K562 (cell line): ENCODE results near the gene TOR1AIP1. TPM values are rescaled to one million over a fixed set of nuclear protein-coding genes. Genes with fewer than 3 reads are reported as not detected.
"Not testable (repeated sequence)": the region's sequence is repeated elsewhere in the genome, so short reads cannot be mapped to it uniquely, and the experiment has no call there.

Experiments used
- ATAC-seq: fragments of 200-7000 bp; cut with Tn5 transposase; 3 replicates; pipeline ENCODE4 v1.9.1; 2020; ENCODE audit warnings: moderate library complexity
- BruUV-seq: library from RNA; stranded (reverse); fragments of 400-500 nt; replicated peaks from 2 replicates; lab custom pipeline; 2021; lab: Mats Ljungman, UMichigan
- CTCF ChIA-PET: fragments of 300-600 bp; formaldehyde crosslinking; extraction: SDS; loops from one replicate; lab custom pipeline; 2021; ENCODE audit warnings: low intra/inter-chr PET ratio; lab: Yijun Ruan, JAX
- POLR2A ChIA-PET: fragments of 300-600, 350-650 bp; sonication (Branson Sonifier 250); formaldehyde crosslinking; extraction: SDS; loops from one replicate; lab custom pipeline; 2021; ENCODE audit warnings: antibody characterized with exemption, inconsistent platforms; lab: Yijun Ruan, JAX
- DNase-seq, 4 experiments: peaks; one replicate each; pipeline versions ENCODE4 v3.0.0 to v3.0.0-alpha.2; 2011 to 2018; ENCODE audit warnings: low spot score in 3 of 4, mixed read lengths in 3 of 4; ENCODE audit errors: extremely low read depth in 1 of 4
- FAIRE-seq: peaks from 2 replicates; lab custom pipeline; 2011; peaks lifted over from hg19 to GRCh38; lab: Jason Lieb, UNC
- H2AFZ ChIP-seq: 2 replicates; pipeline ENCODE4 v1.6.0; 2011; ENCODE audit warnings: low read depth, low read length, control low read depth, inconsistent platforms
- H3K27ac ChIP-seq: fragments of 200-600 bp; 3 replicates; pipeline ENCODE4 v1.8.0; 2011; ENCODE audit warnings: low read depth, mild to moderate bottlenecking, control low read depth, inconsistent platforms, low read length, moderate library complexity, mixed read lengths; ENCODE audit errors: extremely low read depth
- H3K27me3 ChIP-seq, 2 experiments: fragments of 300-600 bp in 1 of 2; 2 replicates in 1 of 2; 3 replicates in 1 of 2; pipeline versions ENCODE4 v1.6.0 to v1.8.0; 2011; ENCODE audit warnings: inconsistent platforms in 2 of 2, low read length in 2 of 2, mild to moderate bottlenecking in 1 of 2, mixed read lengths in 1 of 2, moderate library complexity in 1 of 2; ENCODE audit not compliant: control insufficient read depth in 2 of 2, insufficient read depth in 2 of 2
- H3K36me3 ChIP-seq: fragments of 300-600 bp; 3 replicates; pipeline ENCODE4 v1.8.0; 2011; ENCODE audit warnings: mild to moderate bottlenecking, low read length, inconsistent platforms; ENCODE audit not compliant: control insufficient read depth, insufficient read depth
- H3K4me1 ChIP-seq, 2 experiments: fragments of 200-600 bp in 1 of 2; replicated peaks in 1 of 2; 2 replicates in 1 of 2; 3 replicates in 1 of 2; pipeline versions ENCODE4 v1.5.1 to v1.8.0; 2011; ENCODE audit warnings: inconsistent platforms in 2 of 2, low read length in 2 of 2, mild to moderate bottlenecking in 1 of 2, mixed read lengths in 1 of 2, moderate library complexity in 1 of 2; ENCODE audit not compliant: control insufficient read depth in 2 of 2, insufficient read depth in 2 of 2
- H3K4me2 ChIP-seq: 2 replicates; pipeline ENCODE4 v1.6.1; 2011; ENCODE audit warnings: low read length, control low read depth, inconsistent platforms, mixed read lengths; ENCODE audit not compliant: insufficient read depth
- H3K4me3 ChIP-seq: fragments of 200-600 bp; sonication (generic), shearing (Covaris generic); 2 replicates; pipeline ENCODE4 v1.5.1; 2016; ENCODE audit warnings: control low read depth, inconsistent platforms
- H3K79me2 ChIP-seq: fragments of 200-600 bp; 3 replicates; pipeline ENCODE4 v1.8.0; 2011; ENCODE audit warnings: low read length, inconsistent platforms; ENCODE audit not compliant: control insufficient read depth, insufficient read depth
- H3K9ac ChIP-seq, 2 experiments: 2 replicates each; pipeline versions ENCODE4 v1.6.0 to v1.6.1; 2011; ENCODE audit warnings: low read depth in 2 of 2, low read length in 2 of 2, control low read depth in 1 of 2, inconsistent platforms in 1 of 2, mild to moderate bottlenecking in 1 of 2, mixed read lengths in 1 of 2; ENCODE audit not compliant: insufficient read depth in 1 of 2
- H3K9me1 ChIP-seq: one replicate; pipeline ENCODE4 v1.6.0; 2011; ENCODE audit warnings: inconsistent platforms, mild to moderate bottlenecking, low read length, moderate library complexity; ENCODE audit not compliant: control insufficient read depth, insufficient read depth
- H3K9me3 ChIP-seq: replicated peaks from 2 replicates; pipeline ENCODE4 v1.5.1; 2011; ENCODE audit warnings: low read depth, low read length, inconsistent platforms; ENCODE audit not compliant: control insufficient read depth, insufficient read depth
- H4K20me1 ChIP-seq: replicated peaks from 2 replicates; pipeline ENCODE4 v1.6.1; 2011; ENCODE audit warnings: low read length, inconsistent platforms, mixed read lengths; ENCODE audit not compliant: control insufficient read depth, insufficient read depth
- CREBBP ChIP-seq: IDR thresholded peaks from one replicate; pipeline ENCODE4 v1.6.1; 2012; ENCODE audit warnings: low read depth, mild to moderate bottlenecking, control low read depth, inconsistent platforms, low read length
- DMBX1 ChIP-seq: fragments of 250-450 bp; sonication (Bioruptor Pico); IDR thresholded peaks from 2 replicates; pipeline ENCODE4 v1.8.0; 2022; ENCODE audit warnings: inconsistent platforms, mild to moderate bottlenecking, moderate library complexity, borderline replicate concordance
- NR2C1 ChIP-seq, 2 experiments: fragments of 450-650 bp; IDR thresholded peaks; 2 replicates each; pipeline ENCODE4 v1.6.1; 2017; ENCODE audit warnings: mild to moderate bottlenecking in 2 of 2, antibody characterized with exemption in 1 of 2, inconsistent platforms in 1 of 2, missing compliant biosample characterization in 1 of 2, missing genetic modification characterization in 1 of 2
- ZNF740 ChIP-seq, 3 experiments: fragments of 200-800 bp in 1 of 3; sonication (Bioruptor generic) in 1 of 3; sonication (generic) in 1 of 3; formaldehyde crosslinking in 1 of 3; IDR thresholded peaks; 2 replicates each; pipeline versions ENCODE4 v1.6.1 to v1.8.0; 2016 to 2022; ENCODE audit warnings: mild to moderate bottlenecking in 2 of 3, missing compliant biosample characterization in 2 of 3, missing genetic modification characterization in 2 of 3, missing genetic modification reagents in 1 of 3
- WGBS: fragments of 100-300 bp; shearing (Covaris generic); methylation state at CpG from one replicate; pipeline ENCODE4 v1.1.6; 2016; ENCODE audit warnings: low coverage, mixed read lengths; ENCODE audit not compliant: insufficient coverage; ENCODE audit errors: missing lambda C conversion rate; 5-methylcytosine and 5-hydroxymethylcytosine counted together
- in situ Hi-C: fragments of 300-500 bp; cut with MboI; formaldehyde crosslinking; loops from 4 replicates; pipeline ENCODE4 v1.15.0; 2018; ENCODE audit warnings: inconsistent platforms, mixed read lengths
- intact Hi-C: fragments of 100-400 bp; cut with micrococcal nuclease; formaldehyde crosslinking; loops from 2 replicates; pipeline ENCODE4 v1.14.2; 2022
- polyA plus RNA-seq, 8 experiments: library from polyadenylated mRNA; depleted of rRNA in 4 of 8; stranded (reverse) in 5 of 8; unstranded in 3 of 8; fragments of >200 nt; fragmentation: Nextera tagmentation in 2 of 8; fragmentation: Illumina TruSeq in 1 of 8; extraction: Ambion mirVana in 2 of 8; extraction: Trizol in 1 of 8; gene quantifications; 2 replicates each; pipeline versions ENCODE4 v1.2.1 to v1.2.3, GENCODE V29; 2011 to 2014; ENCODE audit warnings: inconsistent platforms in 1 of 8, missing spikeins in 1 of 8
- total RNA-seq, 7 experiments: library from RNA; depleted of rRNA in 6 of 7; stranded (reverse); fragments of >200 nt in 6 of 7; fragmentation: Illumina TruSeq in 2 of 7; extraction: Trizol in 2 of 7; gene quantifications; 2 replicates each; pipeline versions ENCODE4 v1.2.1 to v1.2.3, GENCODE V29; 2011 to 2021; ENCODE audit warnings: low replicate concordance in 1 of 7
- TF ChIP-seq, protein P1 (sequence below): sonication (generic); formaldehyde crosslinking; IDR thresholded peaks from 2 replicates; pipeline ENCODE4 v1.8.1; 2023; ENCODE audit warnings: mild to moderate bottlenecking, missing genetic modification reagents

TOR1AIP1 gene
- total and polyA plus RNA-seq, 9 of the 15 experiments (the other 6 are each of a cell fraction or from before 2014, with no cell fraction given) = 18.1 to 46.9 (median 35.5) TPM

- H3K9me3 ChIP-seq, H3K4me2 ChIP-seq, H3K4me1 ChIP-seq, DNase-seq, H4K20me1 ChIP-seq, CTCF ChIA-PET, H3K79me2 ChIP-seq, H3K27ac ChIP-seq, ATAC-seq, intact Hi-C loops, in situ Hi-C loops, H3K9ac ChIP-seq, H2AFZ ChIP-seq, H3K4me3 ChIP-seq, FAIRE-seq, BruUV-seq, H3K36me3 ChIP-seq, H3K27me3 ChIP-seq, H3K9me1 ChIP-seq: not testable (repeated sequence)
- TF ChIP-seq, protein P1, sequence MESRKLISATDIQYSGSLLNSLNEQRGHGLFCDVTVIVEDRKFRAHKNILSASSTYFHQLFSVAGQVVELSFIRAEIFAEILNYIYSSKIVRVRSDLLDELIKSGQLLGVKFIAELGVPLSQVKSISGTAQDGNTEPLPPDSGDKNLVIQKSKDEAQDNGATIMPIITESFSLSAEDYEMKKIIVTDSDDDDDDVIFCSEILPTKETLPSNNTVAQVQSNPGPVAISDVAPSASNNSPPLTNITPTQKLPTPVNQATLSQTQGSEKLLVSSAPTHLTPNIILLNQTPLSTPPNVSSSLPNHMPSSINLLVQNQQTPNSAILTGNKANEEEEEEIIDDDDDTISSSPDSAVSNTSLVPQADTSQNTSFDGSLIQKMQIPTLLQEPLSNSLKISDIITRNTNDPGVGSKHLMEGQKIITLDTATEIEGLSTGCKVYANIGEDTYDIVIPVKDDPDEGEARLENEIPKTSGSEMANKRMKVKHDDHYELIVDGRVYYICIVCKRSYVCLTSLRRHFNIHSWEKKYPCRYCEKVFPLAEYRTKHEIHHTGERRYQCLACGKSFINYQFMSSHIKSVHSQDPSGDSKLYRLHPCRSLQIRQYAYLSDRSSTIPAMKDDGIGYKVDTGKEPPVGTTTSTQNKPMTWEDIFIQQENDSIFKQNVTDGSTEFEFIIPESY (CRISPR knock-in tag) = peak; percentile 64
- POLR2A ChIA-PET = interaction anchor here (1.2 kb wide), 2 partner anchors 18 to 20 kb away, joined by 3 read pairs; no protein-coding TSS in a partner anchor
- 91% methylated on average over 36 of the region's 38 CpGs for WGBS
Measured at GRCh38 chr1:179836686-179837445, 45.2 kb upstream of the TOR1AIP1 start.

- H4K20me1 ChIP-seq = no peaks in the 10 kb centered on the region
- no peaks in the 10 kb centered on the region for H3K4me1 ChIP-seq
- in situ Hi-C loops (no loop called here), intact Hi-C loops (no loop called here)
- no TSS peak for BruUV-seq
- H3K27me3 ChIP-seq = no peaks in the 10 kb centered on the region
- H3K9me1 ChIP-seq = no peaks in the 10 kb centered on the region
- no peak overlapping the region for H3K9ac ChIP-seq
- no peaks in the 10 kb centered on the region for H3K9me3 ChIP-seq
- H3K36me3 ChIP-seq = peaks cover 20% of the 10 kb centered on the region
- H2AFZ ChIP-seq = no peak overlapping the region
- FAIRE-seq (no peak), ATAC-seq (no peak), DNase-seq (no peak)
- no peaks in the 10 kb centered on the region for H3K79me2 ChIP-seq
- ChIA-PET POLR2A (interaction anchor here (1.0 kb wide), 1 partner anchor 21 kb away, joined by 3 read pairs; no protein-coding TSS in a partner anchor), CTCF (no interaction called here)
- WGBS = 94% methylated on average over 3 of the region's 3 CpGs
- no peak overlapping the region for H3K4me2 ChIP-seq
- H3K4me3 ChIP-seq = no peak overlapping the region
- no peak overlapping the region for H3K27ac ChIP-seq
- no peak for TF ChIP-seq ZNF740 (CRISPR knock-in tag; IDR thresholded peaks at IDR 0.05)
- TF ChIP-seq ZNF740 (tag; IDR thresholded peaks at IDR 0.05) = no peak
- no peak for TF ChIP-seq NR2C1 (IDR thresholded peaks at IDR 0.05)
- no peak for TF ChIP-seq NR2C1 (tag; IDR thresholded peaks at IDR 0.05)
- no peak for TF ChIP-seq CREBBP
- TF ChIP-seq DMBX1 = no peak
Measured at GRCh38 chr1:179840107-179840506, 42.0 kb upstream of the TOR1AIP1 start.
